ENCODE measurements around the gene FPGT.
"Not testable (repeated sequence)": the region's sequence is repeated elsewhere in the genome, so short reads cannot be mapped to it uniquely, and the experiment has no call there.

FPGT gene

GRCh38 chr1:74174423-74174822 is 23.6 kb upstream of the FPGT start:
- H3K9me3 ChIP-seq (ENCODE audit: control insufficient read depth, insufficient read depth, low read depth, low read length); POLR2A ChIA-PET; H3K36me3 ChIP-seq (ENCODE audit: control insufficient read depth in 2 of 2, insufficient read depth in 1 of 2, low read length in 2 of 2); CTCF ChIA-PET; H3K4me3 ChIP-seq (ENCODE audit: low read depth, low read length); H3K27ac ChIP-seq (ENCODE audit: extremely low read depth, low read depth, low read length); H3K4me1 ChIP-seq (ENCODE audit: control insufficient read depth, insufficient read depth, low read length): not testable (repeated sequence)

- Histone ChIP-seq H3K36me3 (ENCODE audit: control insufficient read depth in 2 of 2, insufficient read depth in 1 of 2, low read length in 2 of 2) (no peaks in the 10 kb centered on the region), H3K4me3 (ENCODE audit: low read depth, low read length) (no peak overlapping the region), H3K9me3 (ENCODE audit: control insufficient read depth, insufficient read depth, low read depth, low read length) (no peaks in the 10 kb centered on the region), H3K4me1 (ENCODE audit: control insufficient read depth, insufficient read depth, low read length) (no peaks in the 10 kb centered on the region), H3K27ac (ENCODE audit: extremely low read depth, low read depth, low read length) (no peak overlapping the region)
- POLR2A ChIA-PET: no interaction called here
- TF ChIP-seq KLF9 (tag by site-specific recombination; IDR thresholded peaks at IDR 0.05; ENCODE audit: low read depth) (no peak), ZNF19 (tag by site-specific recombination; IDR thresholded peaks at IDR 0.05; ENCODE audit: low read depth) (no peak), OVOL3 (tag by site-specific recombination; IDR thresholded peaks at IDR 0.05) (no peak), ATF2 (tag by site-specific recombination; IDR thresholded peaks at IDR 0.05; ENCODE audit: low read depth) (no peak), ZNF777 (tag by site-specific recombination; IDR thresholded peaks at IDR 0.05; ENCODE audit: borderline replicate concordance) (no peak), YY2 (tag by site-specific recombination; IDR thresholded peaks at IDR 0.05) (no peak), SCRT1 (tag by site-specific recombination; IDR thresholded peaks at IDR 0.05; ENCODE audit: borderline replicate concordance) (no peak), ZNF624 (tag by site-specific recombination; IDR thresholded peaks at IDR 0.05) (no peak), ZNF341 (tag by site-specific recombination; IDR thresholded peaks at IDR 0.05; ENCODE audit: low read depth) (no peak), ZNF544 (tag by site-specific recombination; IDR thresholded peaks at IDR 0.05) (no peak), ZBTB7A (tag by site-specific recombination; IDR thresholded peaks at IDR 0.05; ENCODE audit: low read depth) (no peak), PRDM6 (tag by site-specific recombination; IDR thresholded peaks at IDR 0.05) (no peak), ZIC2 (tag by site-specific recombination; IDR thresholded peaks at IDR 0.05) (no peak), ZNF433 (tag by site-specific recombination; IDR thresholded peaks at IDR 0.05; ENCODE audit: low read depth) (no peak), ZNF654 (tag by site-specific recombination; IDR thresholded peaks at IDR 0.05; ENCODE audit: low read depth) (no peak)
- CTCF ChIA-PET: interaction anchor here (0.6 kb wide), 1 partner anchor 111 kb away, joined by 3 read pairs; no protein-coding TSS in a partner anchor
Measured at GRCh38 chr1:74180490-74180889, 17.6 kb upstream of the FPGT start.

- no peak for TF ChIP-seq ZBTB7A (tag by site-specific recombination; IDR thresholded peaks at IDR 0.05; ENCODE audit: low read depth)
- TF ChIP-seq OVOL3 (tag by site-specific recombination; IDR thresholded peaks at IDR 0.05): no peak
- no peak for TF ChIP-seq ZNF600 (tag by site-specific recombination; IDR thresholded peaks at IDR 0.05)
- TF ChIP-seq ZNF24 (tag by site-specific recombination; IDR thresholded peaks at IDR 0.05): no peak
- ChIA-PET POLR2A (no interaction called here), CTCF (no interaction called here)
- Histone ChIP-seq H3K4me1 (ENCODE audit: control insufficient read depth, insufficient read depth, low read length) (no peaks in the 10 kb centered on the region), H3K36me3 (ENCODE audit: control insufficient read depth in 2 of 2, insufficient read depth in 1 of 2, low read length in 2 of 2) (no peaks in the 10 kb centered on the region), H3K4me3 (ENCODE audit: low read depth, low read length) (no peak overlapping the region), H3K9me3 (ENCODE audit: control insufficient read depth, insufficient read depth, low read depth, low read length) (no peaks in the 10 kb centered on the region), H3K27ac (ENCODE audit: extremely low read depth, low read depth, low read length) (no peak overlapping the region)
Measured at GRCh38 chr1:74193908-74194307, 4.1 kb upstream of the FPGT start.

GRCh38 chr1:74195339-74195738 is 2.7 kb upstream of the FPGT start:
- Histone ChIP-seq H3K9me3 (ENCODE audit: control insufficient read depth, insufficient read depth, low read depth, low read length) (no peaks in the 10 kb centered on the region), H3K4me3 (ENCODE audit: low read depth, low read length) (no peak overlapping the region), H3K4me1 (ENCODE audit: control insufficient read depth, insufficient read depth, low read length) (no peaks in the 10 kb centered on the region), H3K27ac (ENCODE audit: extremely low read depth, low read depth, low read length) (no peak overlapping the region), H3K36me3 (ENCODE audit: control insufficient read depth in 2 of 2, insufficient read depth in 1 of 2, low read length in 2 of 2) (no peaks in the 10 kb centered on the region)
- ChIA-PET CTCF (no interaction called here), POLR2A (no interaction called here)
- TF ChIP-seq GLI2 (tag by site-specific recombination; IDR thresholded peaks at IDR 0.05; ENCODE audit: borderline replicate concordance, low read depth) (no peak), ZFP37 (tag by site-specific recombination; IDR thresholded peaks at IDR 0.05) (no peak), ZNF704 (tag by site-specific recombination; IDR thresholded peaks at IDR 0.05) (no peak), SP7 (tag by site-specific recombination; IDR thresholded peaks at IDR 0.05) (no peak), HOXA7 (CRISPR knock-in tag; IDR thresholded peaks at IDR 0.05; ENCODE audit: borderline replicate concordance) (no peak), ZNF280C (tag by site-specific recombination; IDR thresholded peaks at IDR 0.05) (no peak), ZNF558 (tag by site-specific recombination; IDR thresholded peaks at IDR 0.05) (no peak), ZNF747 (tag by site-specific recombination; IDR thresholded peaks at IDR 0.05) (no peak)
